GM18502 (cell line): ENCODE data around the gene PPP1R18.
"Not testable (repeated sequence)": the region's sequence is repeated elsewhere in the genome, so short reads cannot be mapped to it uniquely, and the experiment has no call there.

Source experiments
- ATAC-seq: cut with Tn5 transposase; IDR thresholded peaks from one replicate; pipeline ENCODE4 v1.9.1; 2021; ENCODE audit warnings: mild to moderate bottlenecking; ENCODE audit not compliant: unreplicated experiment, poor library complexity

PPP1R18 gene

GRCh38 chr6:30720738-30721197, 34.3 kb upstream of the PPP1R18 start:
- no peak for ATAC-seq

- ATAC-seq = peak; percentile 50
Measured at GRCh38 chr6:30719791-30720737, 33.6 kb upstream of the PPP1R18 start, which contains the start of gene TUBB. Gene TUBB, plus strand, starts transcription at chr6:30720352. Its CDS starts 155 bp downstream, at chr6:30720507.

GRCh38 chr6:30719356-30719755, 32.9 kb upstream of the PPP1R18 start:
- no peak for ATAC-seq

- not testable (repeated sequence) for ATAC-seq
Measured at GRCh38 chr6:30717845-30718720, 31.6 kb upstream of the PPP1R18 start.

- peak; percentile 69 for ATAC-seq
Measured at GRCh38 chr6:30717129-30717844, 30.8 kb upstream of the PPP1R18 start, which contains the start of gene MDC1. Gene MDC1, minus strand, starts transcription at chr6:30717281. Its CDS starts 2,106 bp downstream, at chr6:30715175.

- ATAC-seq = no peak
Measured at GRCh38 chr6:30716879-30717128, 30.4 kb upstream of the PPP1R18 start.

GRCh38 chr6:30714263-30714662, 27.8 kb upstream of the PPP1R18 start:
- no peak for ATAC-seq

- no peak for ATAC-seq
Measured at GRCh38 chr6:30712441-30712945, 26.0 kb upstream of the PPP1R18 start.

GRCh38 chr6:30711758-30712380, 25.4 kb upstream of the PPP1R18 start:
- no peak for ATAC-seq

- ATAC-seq = no peak
Measured at GRCh38 chr6:30709101-30709868, 22.8 kb upstream of the PPP1R18 start.

GRCh38 chr6:30707281-30707850, 20.9 kb upstream of the PPP1R18 start:
- ATAC-seq = no peak

GRCh38 chr6:30705620-30706019, 19.2 kb upstream of the PPP1R18 start:
- no peak for ATAC-seq

GRCh38 chr6:30703821-30704220, 17.4 kb upstream of the PPP1R18 start:
- no peak for ATAC-seq

GRCh38 chr6:30703011-30703410, 16.6 kb upstream of the PPP1R18 start:
- ATAC-seq = no peak

- ATAC-seq = no peak
Measured at GRCh38 chr6:30700340-30700739, 13.9 kb upstream of the PPP1R18 start.

GRCh38 chr6:30696432-30696831, 10.0 kb upstream of the PPP1R18 start:
- ATAC-seq = no peak

GRCh38 chr6:30691208-30691847, 4.9 kb upstream of the PPP1R18 start:
- ATAC-seq = no peak
